Heart left ventricle (tissue), 13 donors: ENCODE data around the gene SPAG9.

ENCODE experiments used
- CTCF ChIP-seq, 12 donors: fragments of 200-600 bp; sonication (generic) in 4 of 12; IDR thresholded peaks; one replicate each; pipeline versions ENCODE4 v1.5.0 to v1.8.0; 2018 to 2022; ENCODE audit warnings: antibody characterized with exemption in 12 of 12, mild to moderate bottlenecking in 5 of 12
- POLR2A ChIP-seq, 2 donors: fragments of 450-650 bp; IDR thresholded peaks; one replicate each; pipeline ENCODE4 v1.6.1; 2017; ENCODE audit warnings: antibody characterized with exemption in 2 of 2, mild to moderate bottlenecking in 2 of 2, moderate library complexity in 2 of 2
- donor health status: ischemic (EF 13 %, LVEDD 7.1; RV severe dilation, severe dysfunction).
- donor health status: DM: no; HTN: yes; CAD: no.
- donor health status: DM: no; HTN: no; CAD: no.
- donor health status: ischemic (EF 25% LVEDD 6.9; RV normal size, moderate dysfunction).
- donor health status: ischemic (EF 25% LVEDD 5.7; RV mildly dilated, moderate dysfunction).
- donor health status: ischemic (EF 35%, LVEDD 5.7; RV mildly dilated, moderate dysfunction).
- donor health status: nonischemic (EF 11% LVEDD 7.7; RV severe dilation, severe dysfunction).
- donor health status: DM: yes; HTN: yes; CAD: no.
- donor health status: PGD.
- donor health status: ischemic (EF 29% LVEDD 5.4; RV normal size, mild dysfunction).
- donor health status: nonischemic (EF 23%, LVEDD 6.1; RV moderate dilation, normal function).

GRCh38 chr17:50967795-50968194 lies 152.9 kb downstream of the SPAG9 start:
- TF ChIP-seq POLR2A (IDR thresholded peaks at IDR 0.05) (no peak), CTCF (IDR thresholded peaks at IDR 0.05) (no peak)
